Stomach (tissue), 9 donors: Measurements from ENCODE around the gene ABHD15. TPM values are rescaled to one million over a fixed set of nuclear protein-coding genes. Genes with fewer than 3 reads are reported as not detected.
A peak's percentile ranks its signal among the peaks of the same experiment; 100 is the strongest.

Experiments
- DNase-seq, 2 donors: peaks; one replicate each; pipeline versions ENCODE4 v3.0.0 to v3.0.0-alpha.2; 2013 to 2019
- H3K27ac ChIP-seq, 5 donors: fragments of 200-600 bp in 4 of 5; sonication (generic) in 4 of 5; one replicate each; pipeline ENCODE4 v1.5.1; 2013 to 2019; ENCODE audit warnings: mild to moderate bottlenecking in 1 of 5, moderate library complexity in 1 of 5
- H3K27me3 ChIP-seq, 3 donors: fragments of 200-600 bp; sonication (generic); one replicate each; pipeline ENCODE4 v1.5.1; 2017 to 2019; ENCODE audit warnings: mixed run types in 1 of 3
- H3K36me3 ChIP-seq, 4 donors: fragments of 200-600 bp; sonication (generic); 1 replicate in 3 of 4; 2 replicates in 1 of 4; pipeline ENCODE4 v1.5.1; 2016 to 2019
- H3K4me1 ChIP-seq, 4 donors: fragments of 200-600 bp; sonication (generic); one replicate each; pipeline ENCODE4 v1.5.1; 2016 to 2019
- H3K4me3 ChIP-seq, 4 donors: fragments of 200-600 bp; sonication (generic) in 3 of 4; one replicate each; pipeline ENCODE4 v1.5.1; 2016 to 2019; ENCODE audit warnings: mild to moderate bottlenecking in 1 of 4
- H3K9me3 ChIP-seq, 4 donors: fragments of 200-600 bp; sonication (generic); one replicate each; pipeline ENCODE4 v1.5.1; 2016 to 2019
- EP300 ChIP-seq: sonication (generic); formaldehyde crosslinking; IDR thresholded peaks from one replicate; pipeline ENCODE4 v1.6.1; 2017; ENCODE audit warnings: antibody characterized with exemption
- POLR2A ChIP-seq, 4 donors: fragments of 450-650 bp; IDR thresholded peaks; one replicate each; pipeline ENCODE4 v1.6.1; 2016; ENCODE audit warnings: antibody characterized with exemption in 4 of 4, control low read depth in 2 of 4, mild to moderate bottlenecking in 1 of 4, moderate library complexity in 1 of 4
- POLR2AphosphoS5 ChIP-seq, 3 donors: sonication (generic); formaldehyde crosslinking; IDR thresholded peaks; one replicate each; pipeline ENCODE4 v1.6.1; 2016; ENCODE audit warnings: antibody characterized with exemption in 3 of 3
- WGBS, 5 donors: extraction: QIAGEN DNeasy Blood & Tissue Kit in 3 of 5; methylation state at CpG; one replicate each; pipeline versions ENCODE4 v1.1.5 to v1.1.7; 2013 to 2018; 5-methylcytosine and 5-hydroxymethylcytosine counted together
- intact Hi-C: fragments of 100-400 bp; cut with DNase I; formaldehyde crosslinking; loops from one replicate; pipeline ENCODE4 v1.15.1; 2023; ENCODE audit warnings: low total_unique reads
- polyA plus RNA-seq, 3 donors: library from polyadenylated mRNA; stranded (reverse); fragments of 200-250 nt; gene quantifications; one replicate each; pipeline ENCODE4 v1.2.3, GENCODE V29; 2013
- total RNA-seq, 5 donors: library from RNA; depleted of rRNA; stranded (reverse); fragments of >200 nt; gene quantifications; one replicate each; pipeline versions ENCODE4 v1.1.0 to v1.2.3, GENCODE V29; 2014 to 2016
- TF ChIP-seq, protein P1 (sequence below), 7 experiments: fragments of 450-650 bp in 4 of 7; fragments of 200-600 bp in 3 of 7; sonication (generic) in 3 of 7; IDR thresholded peaks; one replicate each; pipeline ENCODE4 v1.5.1; 2016 to 2019; ENCODE audit warnings: antibody characterized with exemption in 7 of 7, control low read depth in 2 of 7, mild to moderate bottlenecking in 1 of 7
- donor health status: healthy with polysubstance abuse.
- donor health status: Bipolar disorder and iron deficiency.
- donor health status: healthy.

The ABHD15 gene
- total and polyA plus RNA-seq, 8 donors, result 0.58 to 17.4 (median 6.9) TPM

DNA sequence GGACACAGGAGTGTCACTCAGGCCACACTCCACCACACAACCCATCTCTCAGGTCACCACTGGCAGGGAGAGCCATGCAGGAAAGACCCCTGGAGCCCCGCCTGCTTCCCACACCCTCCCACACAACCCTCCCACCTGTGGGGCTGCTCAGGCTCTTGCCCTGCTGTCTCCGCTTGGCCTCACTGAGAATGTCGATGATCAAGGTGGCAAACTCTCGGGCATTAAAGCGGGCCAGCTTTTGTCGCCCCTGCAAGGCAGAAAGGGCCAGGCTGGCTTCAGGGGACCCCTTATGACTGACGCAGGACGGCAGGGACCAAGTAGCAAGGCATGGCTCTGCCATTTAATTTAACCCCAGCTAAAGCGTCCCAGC lies 10.1 kb upstream of the ABHD15 start:
- Histone ChIP-seq H3K4me3 (no peak overlapping the region), H3K4me1 (peaks cover 17 to 52% (median 50%) of the 10 kb centered on the region in 4 donors), H3K27ac (no peak overlapping the region), H3K27me3 (no peaks in the 10 kb centered on the region), H3K9me3 (no peaks in the 10 kb centered on the region), H3K36me3 (peaks cover 46 to 84% (median 78%) of the 10 kb centered on the region in 4 donors)
- intact Hi-C loops, result no loop called here
- no peak for DNase-seq
- TF ChIP-seq POLR2A (IDR thresholded peaks at IDR 0.05), result no peak
- TF ChIP-seq POLR2AphosphoS5 (IDR thresholded peaks at IDR 0.05), result no peak
- TF ChIP-seq, protein P1, sequence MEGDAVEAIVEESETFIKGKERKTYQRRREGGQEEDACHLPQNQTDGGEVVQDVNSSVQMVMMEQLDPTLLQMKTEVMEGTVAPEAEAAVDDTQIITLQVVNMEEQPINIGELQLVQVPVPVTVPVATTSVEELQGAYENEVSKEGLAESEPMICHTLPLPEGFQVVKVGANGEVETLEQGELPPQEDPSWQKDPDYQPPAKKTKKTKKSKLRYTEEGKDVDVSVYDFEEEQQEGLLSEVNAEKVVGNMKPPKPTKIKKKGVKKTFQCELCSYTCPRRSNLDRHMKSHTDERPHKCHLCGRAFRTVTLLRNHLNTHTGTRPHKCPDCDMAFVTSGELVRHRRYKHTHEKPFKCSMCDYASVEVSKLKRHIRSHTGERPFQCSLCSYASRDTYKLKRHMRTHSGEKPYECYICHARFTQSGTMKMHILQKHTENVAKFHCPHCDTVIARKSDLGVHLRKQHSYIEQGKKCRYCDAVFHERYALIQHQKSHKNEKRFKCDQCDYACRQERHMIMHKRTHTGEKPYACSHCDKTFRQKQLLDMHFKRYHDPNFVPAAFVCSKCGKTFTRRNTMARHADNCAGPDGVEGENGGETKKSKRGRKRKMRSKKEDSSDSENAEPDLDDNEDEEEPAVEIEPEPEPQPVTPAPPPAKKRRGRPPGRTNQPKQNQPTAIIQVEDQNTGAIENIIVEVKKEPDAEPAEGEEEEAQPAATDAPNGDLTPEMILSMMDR (IDR thresholded peaks at IDR 0.05), result no peak
- no peak for TF ChIP-seq EP300
- 98 to 99% (median 98%) methylated on average over 9 of the region's 9 CpGs for WGBS, 5 donors

DNA sequence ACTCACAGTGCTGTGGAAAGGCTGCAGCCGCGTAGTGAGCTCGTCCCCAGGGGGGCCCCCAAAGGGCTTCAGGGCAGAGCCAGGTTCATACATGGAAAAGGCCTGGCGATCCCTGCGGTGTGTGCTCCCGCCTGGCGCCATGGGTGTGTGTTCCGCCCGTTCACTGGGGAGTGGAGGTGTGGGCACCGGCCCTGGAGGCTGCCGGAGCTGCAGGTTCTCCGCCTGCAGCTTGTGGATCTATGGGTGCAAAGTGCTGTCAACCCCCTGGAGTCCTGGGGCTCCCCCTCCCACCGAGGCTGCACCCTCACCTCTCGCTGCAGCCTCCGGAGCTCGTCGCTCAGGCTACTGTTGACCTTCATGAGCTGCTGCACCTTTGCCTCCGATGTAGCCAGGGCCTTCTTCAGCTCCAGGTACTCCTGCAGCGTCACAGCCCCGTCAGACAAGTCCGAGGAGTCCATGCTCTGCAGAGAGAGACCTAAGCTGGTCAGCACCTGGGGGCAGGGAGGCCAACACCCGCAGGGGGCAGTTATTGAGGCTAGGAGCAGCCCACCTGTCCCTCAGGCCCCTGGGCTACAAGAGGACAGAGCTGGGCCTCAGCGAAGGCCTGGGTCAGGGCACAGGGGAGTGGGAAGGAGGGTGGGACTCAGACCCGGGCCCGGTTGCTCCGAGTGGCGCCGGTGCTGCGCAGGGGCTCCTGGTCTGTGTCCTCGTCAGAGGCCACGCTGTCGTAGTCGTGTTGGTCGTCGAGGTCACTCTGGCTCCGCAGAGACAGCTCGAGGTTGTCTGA lies 9.6 kb upstream of the ABHD15 start:
- peaks cover 17 to 57% (median 55%) of the 10 kb centered on the region in 4 donors for H3K4me1 ChIP-seq
- DNase-seq, result no peak
- intact Hi-C loops, result no loop called here
- no peaks in the 10 kb centered on the region for H3K27me3 ChIP-seq
- peaks cover 40 to 83% (median 76%) of the 10 kb centered on the region in 4 donors for H3K36me3 ChIP-seq
- H3K27ac ChIP-seq, result no peak overlapping the region
- 90 to 92% (median 92%) methylated on average over 15 to 37 of the region's 37 CpGs for WGBS, 5 donors
- TF ChIP-seq, protein P1 (IDR thresholded peaks at IDR 0.05), result no peak
- TF ChIP-seq POLR2AphosphoS5 (IDR thresholded peaks at IDR 0.05) (no peak), EP300 (no peak), POLR2A (IDR thresholded peaks at IDR 0.05) (no peak)
- no peak overlapping the region for H3K4me3 ChIP-seq
- no peaks in the 10 kb centered on the region for H3K9me3 ChIP-seq

- Histone ChIP-seq H3K4me3 (no peak overlapping the region), H3K4me1 (peaks cover 17 to 60% (median 58%) of the 10 kb centered on the region in 4 donors), H3K27me3 (no peaks in the 10 kb centered on the region), H3K9me3 (no peaks in the 10 kb centered on the region), H3K36me3 (peaks cover 36 to 77% (median 69%) of the 10 kb centered on the region in 4 donors), H3K27ac (no peak overlapping the region)
- intact Hi-C loops, result no loop called here
- 84 to 88% (median 88%) methylated on average over 16 to 28 of the region's 28 CpGs for WGBS, 5 donors
- TF ChIP-seq, protein P1 (IDR thresholded peaks at IDR 0.05), result no peak
- TF ChIP-seq POLR2A (IDR thresholded peaks at IDR 0.05) (no peak), EP300 (no peak)
- DNase-seq, result peak in 1 of 2 donors; percentile 48
These were observed 8.8 kb upstream of the ABHD15 start for GRCh38 chr17:29575511-29576213.

- Histone ChIP-seq H3K4me1 (peaks cover 17 to 59% (median 56%) of the 10 kb centered on the region in 4 donors), H3K9me3 (no peaks in the 10 kb centered on the region), H3K4me3 (no peak overlapping the region), H3K27me3 (no peaks in the 10 kb centered on the region), H3K27ac (peak overlapping the region in 4 of 5 donors; percentile 6 to 38 (median 23)), H3K36me3 (peaks cover 36 to 75% (median 67%) of the 10 kb centered on the region in 4 donors)
- TF ChIP-seq POLR2A (IDR thresholded peaks at IDR 0.05) (no peak), POLR2AphosphoS5 (IDR thresholded peaks at IDR 0.05) (peak in 1 of 3 donors; percentile 23), EP300 (no peak)
- TF ChIP-seq, protein P1 (IDR thresholded peaks at IDR 0.05), result no peak
- intact Hi-C loops, result no loop called here
- DNase-seq, result peak; percentile 69 to 92
- WGBS, 5 donors, result 34 to 69% (median 53%) methylated on average over 9 to 17 of the region's 17 CpGs
These were observed 8.1 kb upstream of the ABHD15 start for GRCh38 chr17:29574732-29575510.
